GM12878 (cell line): ENCODE results near the gene ZKSCAN8. TPM values are rescaled to one million over a fixed set of nuclear protein-coding genes. Genes with fewer than 3 reads are reported as not detected.

Experiments used
- ATAC-seq: fragments of 200-7000 bp; cut with Tn5 transposase; 3 replicates; pipeline ENCODE4 v1.9.1; 2020; ENCODE audit warnings: mild to moderate bottlenecking, moderate library complexity
- BruUV-seq: library from RNA; stranded (reverse); fragments of 400-500 nt; replicated peaks from 2 replicates; lab custom pipeline; 2021; lab: Mats Ljungman, UMichigan
- CTCF ChIA-PET: fragments of 300-600 bp; sonication (Branson Sonifier 250); formaldehyde crosslinking; extraction: SDS; loops from one replicate; lab custom pipeline; 2021; ENCODE audit warnings: inconsistent platforms; lab: Yijun Ruan, JAX
- POLR2A ChIA-PET: fragments of 350-600 bp; formaldehyde crosslinking; extraction: SDS; loops from one replicate; lab custom pipeline; 2021; ENCODE audit warnings: inconsistent platforms; lab: Charles Lee
- RAD21 ChIA-PET: fragments of 300-600 bp; sonication (Branson Sonifier 250); formaldehyde crosslinking; loops from one replicate; lab custom pipeline; 2023; ENCODE audit warnings: antibody characterized with exemption; ENCODE audit not compliant: unreplicated experiment; lab: Charles Lee
- SMC1A ChIA-PET: fragments of 300-600 bp; sonication (Branson Sonifier 250); formaldehyde crosslinking; loops from one replicate; lab custom pipeline; 2023; ENCODE audit not compliant: unreplicated experiment, uncharacterized antibody; lab: Charles Lee
- DNase-seq: peaks from one replicate; pipeline ENCODE4 v3.0.0-alpha.2; 2011; ENCODE audit warnings: low read depth, low spot score
- FAIRE-seq: peaks from 3 replicates; lab custom pipeline; 2011; peaks lifted over from hg19 to GRCh38; lab: Jason Lieb, UNC
- H2AFZ ChIP-seq: 2 replicates; pipeline ENCODE4 v1.6.0; 2011; ENCODE audit warnings: low read depth, low read length, control low read depth; ENCODE audit not compliant: control insufficient read depth
- H3K27ac ChIP-seq: 2 replicates; pipeline ENCODE4 v1.5.1; 2011; ENCODE audit warnings: control low read depth; ENCODE audit not compliant: control insufficient read depth, insufficient read depth
- H3K27me3 ChIP-seq, 2 experiments: replicated peaks in 1 of 2; 2 replicates each; pipeline versions ENCODE4 v1.6.0 to v1.6.1; 2011; ENCODE audit warnings: low read length in 1 of 2; ENCODE audit not compliant: control insufficient read depth in 2 of 2, insufficient read depth in 2 of 2
- H3K36me3 ChIP-seq, 2 experiments: 2 replicates each; pipeline ENCODE4 v1.5.1; 2011; ENCODE audit warnings: low read length in 1 of 2; ENCODE audit not compliant: control insufficient read depth in 2 of 2, insufficient read depth in 2 of 2
- H3K4me1 ChIP-seq: 2 replicates; pipeline ENCODE4 v1.6.1; 2011; ENCODE audit warnings: mild to moderate bottlenecking, low read length, moderate library complexity, mixed read lengths; ENCODE audit not compliant: control insufficient read depth, insufficient read depth
- H3K4me2 ChIP-seq: 2 replicates; pipeline ENCODE4 v1.6.0; 2011; ENCODE audit warnings: control low read depth; ENCODE audit not compliant: control insufficient read depth, insufficient read depth
- H3K4me3 ChIP-seq: fragments of 200-600 bp; sonication (generic); 2 replicates; pipeline ENCODE4 v1.5.1; 2016
- H3K79me2 ChIP-seq: 2 replicates; pipeline ENCODE4 v1.6.0; 2011; ENCODE audit warnings: low read length; ENCODE audit not compliant: control insufficient read depth, insufficient read depth
- H3K9ac ChIP-seq: 2 replicates; pipeline ENCODE4 v1.8.0; 2011; ENCODE audit warnings: low read length, control low read depth, mixed read lengths; ENCODE audit not compliant: control insufficient read depth, insufficient read depth
- H3K9me3 ChIP-seq: replicated peaks from 3 replicates; pipeline ENCODE4 v1.5.1; 2011; ENCODE audit warnings: mild to moderate bottlenecking, low read length; ENCODE audit not compliant: control insufficient read depth, insufficient read depth
- H4K20me1 ChIP-seq: 2 replicates; pipeline ENCODE4 v1.6.0; 2011; ENCODE audit not compliant: control insufficient read depth, insufficient read depth
- EED ChIP-seq: sonication (generic); IDR thresholded peaks from 2 replicates; pipeline ENCODE4 v1.6.1; 2016; ENCODE audit warnings: antibody characterized with exemption, low read depth
- FOXK2 ChIP-seq: fragments of 450-650 bp; IDR thresholded peaks from 2 replicates; pipeline ENCODE4 v1.6.1; 2017; ENCODE audit warnings: mild to moderate bottlenecking, moderate library complexity
- GATAD2B ChIP-seq: fragments of 450-650 bp; conservative IDR thresholded peaks from 2 replicates; pipeline ENCODE4 v1.6.1; 2017; ENCODE audit warnings: low read depth, mild to moderate bottlenecking, moderate library complexity
- MXI1 ChIP-seq: fragments of 150-350 bp; IDR thresholded peaks from 2 replicates; pipeline ENCODE4 v1.6.1; 2011; ENCODE audit warnings: low read depth, mild to moderate bottlenecking, inconsistent platforms, low read length, improper control_type of control experiment
- NFXL1 ChIP-seq: fragments of 450-650 bp; IDR thresholded peaks from 2 replicates; pipeline ENCODE4 v1.6.1; 2017; ENCODE audit warnings: antibody characterized with exemption, mild to moderate bottlenecking, borderline replicate concordance
- SP1 ChIP-seq: IDR thresholded peaks from one replicate; pipeline ENCODE4 v1.6.1; 2011; ENCODE audit warnings: low read depth, low read length
- YY1 ChIP-seq: IDR thresholded peaks from 2 replicates; pipeline ENCODE4 v1.6.1; 2011; ENCODE audit warnings: low read depth, mild to moderate bottlenecking, low read length
- ZNF207 ChIP-seq: fragments of 450-650 bp; IDR thresholded peaks from 2 replicates; pipeline ENCODE4 v1.6.1; 2014; ENCODE audit warnings: antibody characterized with exemption, mild to moderate bottlenecking, borderline replicate concordance
- WGBS: methylation state at CpG from one replicate; pipeline ENCODE4 v1.1.6; 2016; ENCODE audit warnings: low lambda C conversion rate; ENCODE audit not compliant: insufficient replicate concordance, insufficient coverage; ENCODE audit errors: missing lambda C conversion rate; 5-methylcytosine and 5-hydroxymethylcytosine counted together
- in situ Hi-C: fragments of 300-500 bp; cut with MboI; formaldehyde crosslinking; loops from 9 replicates; pipeline ENCODE4 v1.14.3; 2018; ENCODE audit warnings: mixed read lengths
- intact Hi-C: fragments of 100-400 bp; cut with micrococcal nuclease; formaldehyde crosslinking; loops from one replicate; pipeline ENCODE4 v1.14.2; 2022; ENCODE audit not compliant: unreplicated experiment
- polyA plus RNA-seq, 11 experiments: library from polyadenylated mRNA; depleted of rRNA in 4 of 11; unstranded in 6 of 11; stranded (reverse) in 5 of 11; fragments of >200 nt; fragmentation: Nextera tagmentation in 4 of 11; fragmentation: Illumina TruSeq in 1 of 11; extraction: Ambion mirVana in 4 of 11; extraction: Trizol in 1 of 11; gene quantifications; 1 replicate in 1 of 11; 2 replicates in 10 of 11; pipeline versions ENCODE4 v1.2.1 to v1.2.3, GENCODE V29; 2011 to 2016; ENCODE audit warnings: inconsistent platforms in 2 of 11, missing spikeins in 2 of 11, low read depth in 1 of 11
- total RNA-seq, 4 experiments: library from RNA; depleted of rRNA in 3 of 4; stranded (reverse); fragments of >200 nt in 3 of 4; fragmentation: Illumina TruSeq in 1 of 4; extraction: Trizol in 1 of 4; gene quantifications; 2 replicates each; pipeline versions ENCODE4 v1.2.1 to v1.2.3, GENCODE V29; 2013 to 2021
- TF ChIP-seq, protein P1 (sequence below): IDR thresholded peaks from 2 replicates; pipeline ENCODE4 v1.6.1; 2011; ENCODE audit warnings: low read depth, low read length, improper control_type of control experiment, borderline replicate concordance
- TF ChIP-seq, protein P2 (sequence below): fragments of 450-650 bp; IDR thresholded peaks from 2 replicates; pipeline ENCODE4 v1.6.1; 2017; ENCODE audit warnings: mild to moderate bottlenecking
- TF ChIP-seq, protein P3 (sequence below): fragments of 450-650 bp; formaldehyde crosslinking; IDR thresholded peaks from 2 replicates; pipeline ENCODE4 v1.4.0; 2020; ENCODE audit warnings: mild to moderate bottlenecking, moderate library complexity

The ZKSCAN8 gene
- total and polyA plus RNA-seq, 10 of the 15 experiments (the other 5 are each of a cell fraction or from before 2014, with no cell fraction given): 1.0 to 17.9 (median 8.7) TPM

DNA sequence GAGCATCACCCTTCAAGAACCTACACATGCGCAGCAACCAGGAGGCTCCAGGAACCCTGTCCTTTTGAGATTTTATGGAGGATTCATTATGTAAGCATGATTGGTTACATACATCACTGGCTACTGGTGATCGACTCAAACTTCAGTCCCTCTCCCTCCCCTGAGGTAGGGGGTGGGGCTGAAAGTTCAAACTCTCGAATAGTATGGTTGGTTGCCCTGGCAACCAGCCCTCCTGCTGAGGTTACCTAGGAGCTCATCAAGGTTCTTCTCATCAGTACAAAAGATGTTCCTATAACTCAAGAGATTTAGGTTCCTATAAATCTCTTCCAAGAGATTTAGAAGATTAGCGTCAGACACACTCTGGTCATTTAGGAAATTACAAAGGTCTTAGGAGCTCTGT is 61.5 kb downstream of the ZKSCAN8 start:
- 38% methylated on average over 4 of the region's 4 CpGs for WGBS

More for the DNA sequence above, 61.5 kb downstream of the ZKSCAN8 start:
- peaks cover 4% of the 10 kb centered on the region; the same call in 2 of the 3 replicates for H3K9me3 ChIP-seq
- ChIA-PET CTCF (no interaction called here), RAD21 (no interaction called here), POLR2A (no interaction called here), SMC1A (no interaction called here)
- H2AFZ ChIP-seq: no peak overlapping the region
- TF ChIP-seq YY1 (no peak), GATAD2B (no peak), SP1 (no peak), MXI1 (no peak), NFXL1 (no peak), FOXK2 (no peak), EED (no peak), ZNF207 (no peak)
- TF ChIP-seq, protein P1, sequence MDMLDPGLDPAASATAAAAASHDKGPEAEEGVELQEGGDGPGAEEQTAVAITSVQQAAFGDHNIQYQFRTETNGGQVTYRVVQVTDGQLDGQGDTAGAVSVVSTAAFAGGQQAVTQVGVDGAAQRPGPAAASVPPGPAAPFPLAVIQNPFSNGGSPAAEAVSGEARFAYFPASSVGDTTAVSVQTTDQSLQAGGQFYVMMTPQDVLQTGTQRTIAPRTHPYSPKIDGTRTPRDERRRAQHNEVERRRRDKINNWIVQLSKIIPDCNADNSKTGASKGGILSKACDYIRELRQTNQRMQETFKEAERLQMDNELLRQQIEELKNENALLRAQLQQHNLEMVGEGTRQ: no peak
- TF ChIP-seq, protein P2, sequence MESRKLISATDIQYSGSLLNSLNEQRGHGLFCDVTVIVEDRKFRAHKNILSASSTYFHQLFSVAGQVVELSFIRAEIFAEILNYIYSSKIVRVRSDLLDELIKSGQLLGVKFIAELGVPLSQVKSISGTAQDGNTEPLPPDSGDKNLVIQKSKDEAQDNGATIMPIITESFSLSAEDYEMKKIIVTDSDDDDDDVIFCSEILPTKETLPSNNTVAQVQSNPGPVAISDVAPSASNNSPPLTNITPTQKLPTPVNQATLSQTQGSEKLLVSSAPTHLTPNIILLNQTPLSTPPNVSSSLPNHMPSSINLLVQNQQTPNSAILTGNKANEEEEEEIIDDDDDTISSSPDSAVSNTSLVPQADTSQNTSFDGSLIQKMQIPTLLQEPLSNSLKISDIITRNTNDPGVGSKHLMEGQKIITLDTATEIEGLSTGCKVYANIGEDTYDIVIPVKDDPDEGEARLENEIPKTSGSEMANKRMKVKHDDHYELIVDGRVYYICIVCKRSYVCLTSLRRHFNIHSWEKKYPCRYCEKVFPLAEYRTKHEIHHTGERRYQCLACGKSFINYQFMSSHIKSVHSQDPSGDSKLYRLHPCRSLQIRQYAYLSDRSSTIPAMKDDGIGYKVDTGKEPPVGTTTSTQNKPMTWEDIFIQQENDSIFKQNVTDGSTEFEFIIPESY: no peak
- TF ChIP-seq, protein P3, sequence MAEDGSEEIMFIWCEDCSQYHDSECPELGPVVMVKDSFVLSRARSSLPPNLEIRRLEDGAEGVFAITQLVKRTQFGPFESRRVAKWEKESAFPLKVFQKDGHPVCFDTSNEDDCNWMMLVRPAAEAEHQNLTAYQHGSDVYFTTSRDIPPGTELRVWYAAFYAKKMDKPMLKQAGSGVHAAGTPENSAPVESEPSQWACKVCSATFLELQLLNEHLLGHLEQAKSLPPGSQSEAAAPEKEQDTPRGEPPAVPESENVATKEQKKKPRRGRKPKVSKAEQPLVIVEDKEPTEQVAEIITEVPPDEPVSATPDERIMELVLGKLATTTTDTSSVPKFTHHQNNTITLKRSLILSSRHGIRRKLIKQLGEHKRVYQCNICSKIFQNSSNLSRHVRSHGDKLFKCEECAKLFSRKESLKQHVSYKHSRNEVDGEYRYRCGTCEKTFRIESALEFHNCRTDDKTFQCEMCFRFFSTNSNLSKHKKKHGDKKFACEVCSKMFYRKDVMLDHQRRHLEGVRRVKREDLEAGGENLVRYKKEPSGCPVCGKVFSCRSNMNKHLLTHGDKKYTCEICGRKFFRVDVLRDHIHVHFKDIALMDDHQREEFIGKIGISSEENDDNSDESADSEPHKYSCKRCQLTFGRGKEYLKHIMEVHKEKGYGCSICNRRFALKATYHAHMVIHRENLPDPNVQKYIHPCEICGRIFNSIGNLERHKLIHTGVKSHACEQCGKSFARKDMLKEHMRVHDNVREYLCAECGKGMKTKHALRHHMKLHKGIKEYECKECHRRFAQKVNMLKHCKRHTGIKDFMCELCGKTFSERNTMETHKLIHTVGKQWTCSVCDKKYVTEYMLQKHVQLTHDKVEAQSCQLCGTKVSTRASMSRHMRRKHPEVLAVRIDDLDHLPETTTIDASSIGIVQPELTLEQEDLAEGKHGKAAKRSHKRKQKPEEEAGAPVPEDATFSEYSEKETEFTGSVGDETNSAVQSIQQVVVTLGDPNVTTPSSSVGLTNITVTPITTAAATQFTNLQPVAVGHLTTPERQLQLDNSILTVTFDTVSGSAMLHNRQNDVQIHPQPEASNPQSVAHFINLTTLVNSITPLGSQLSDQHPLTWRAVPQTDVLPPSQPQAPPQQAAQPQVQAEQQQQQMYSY (CRISPR knock-in tag): no peak
- peaks cover 3% of the 10 kb centered on the region; the same call in 1 of the 2 replicates for H3K4me1 ChIP-seq
- in situ Hi-C loops: no loop called here
- H3K79me2 ChIP-seq: no peaks in the 10 kb centered on the region
- no peak overlapping the region for H3K9ac ChIP-seq
- H3K27me3 ChIP-seq: peaks cover 0 to 11% of the 10 kb centered on the region in 2 experiments
- DNase-seq (no peak), ATAC-seq (no peak), FAIRE-seq (no peak)
- no peaks in the 10 kb centered on the region for H4K20me1 ChIP-seq
- H3K36me3 ChIP-seq: no peaks in the 10 kb centered on the region
- no peak overlapping the region for H3K27ac ChIP-seq
- H3K4me2 ChIP-seq: no peak overlapping the region
- no peak overlapping the region for H3K4me3 ChIP-seq
- intact Hi-C loops: no loop called here
- no TSS peak for BruUV-seq
